Adrenal gland (tissue), 5 donors: ENCODE results near the gene PYCR2.

Source experiments
- CTCF ChIP-seq, 6 experiments: fragments of 450-650 bp in 4 of 6; fragments of 200-600 bp in 2 of 6; sonication (generic) in 1 of 6; IDR thresholded peaks; 1 replicate in 5 of 6; 2 replicates in 1 of 6; pipeline versions ENCODE4 v1.5.1 to v1.8.0; 2016 to 2021; ENCODE audit warnings: antibody characterized with exemption in 6 of 6, mild to moderate bottlenecking in 2 of 6, moderate library complexity in 1 of 6
- POLR2A ChIP-seq, 2 donors: fragments of 450-650 bp; IDR thresholded peaks; one replicate each; pipeline ENCODE4 v1.6.1; 2017; ENCODE audit warnings: antibody characterized with exemption in 2 of 2, mild to moderate bottlenecking in 2 of 2, moderate library complexity in 1 of 2
- donor health status: DM: no; HTN: no; CAD: no.

GRCh38 chr1:225940385-225941151 lies 16.5 kb upstream of the PYCR2 start:
- TF ChIP-seq CTCF (IDR thresholded peaks at IDR 0.05), result no peak
- no peak for TF ChIP-seq POLR2A (IDR thresholded peaks at IDR 0.05)
